Loucy (cell line): ENCODE measurements around the gene CAPN14.

Experiments used
- CTCF ChIP-seq: fragments of 200-600 bp; sonication (generic); conservative IDR thresholded peaks from 2 replicates; pipeline ENCODE4 v1.5.1; 2014; ENCODE audit warnings: mild to moderate bottlenecking, antibody characterized with exemption, low read length
- EZH2phosphoT487 ChIP-seq: fragments of 200-600 bp; IDR thresholded peaks from 2 replicates; pipeline ENCODE4 v1.6.1; 2018; ENCODE audit warnings: antibody characterized with exemption, mild to moderate bottlenecking, moderate library complexity, borderline replicate concordance

- TF ChIP-seq CTCF (no peak), EZH2phosphoT487 (no peak)
Observed at GRCh38 chr2:31255911-31256571, 38.7 kb upstream of the CAPN14 start.
